NOMO-1 (cell line): ENCODE data around the gene ZNF747.
A peak's percentile ranks its signal among the peaks of the same experiment; 100 is the strongest.

Experiments used
- DNase-seq, 2 experiments: peaks; one replicate each; lab custom pipeline; 2025; ENCODE audit not compliant: unreplicated experiment in 2 of 2; lab: John Stamatoyannopoulos, UW

ZNF747 gene

DNA sequence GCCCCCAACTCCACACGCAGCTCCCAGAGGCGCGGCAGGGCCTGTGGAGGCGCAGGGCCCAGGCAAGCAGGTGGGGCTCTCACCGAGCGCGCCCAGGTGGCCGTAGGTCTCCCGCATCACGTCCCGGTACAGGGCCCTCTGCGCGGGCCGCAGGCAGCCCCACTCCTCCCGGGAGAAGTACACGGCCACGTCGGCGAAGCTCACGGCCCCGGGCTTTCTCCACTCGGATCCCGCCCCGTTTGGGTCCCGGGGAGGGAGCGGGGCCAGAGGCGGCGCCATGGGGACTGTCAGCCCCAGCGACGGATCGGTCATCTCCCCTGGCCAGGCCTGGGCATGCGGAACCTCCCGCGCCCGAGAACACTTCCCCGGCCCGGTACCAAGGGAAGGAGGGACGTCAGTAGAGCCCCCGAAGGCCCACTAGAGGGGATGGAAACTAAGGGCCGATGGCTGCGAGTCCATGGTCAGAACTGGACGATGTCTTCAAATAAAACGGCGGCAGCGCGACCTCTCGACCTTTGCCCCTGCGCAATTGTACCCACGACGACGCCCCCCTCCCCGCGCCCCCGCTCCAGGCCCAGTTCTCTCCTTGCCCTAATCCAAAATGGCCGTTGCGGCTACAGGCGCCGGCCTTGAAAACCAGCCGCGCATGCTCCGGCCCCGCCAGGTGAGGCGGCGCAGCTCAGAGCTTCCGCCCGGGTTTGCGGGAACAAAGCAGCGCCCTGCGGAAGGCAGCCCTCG, at the start of gene ZNF747:
ZNF747 (minus strand) TSS at position 491 of the 738 bp plus-strand sequence; CDS start at position 312, 179 bp downstream.
- peak; percentile 76 to 85 for DNase-seq

DNA sequence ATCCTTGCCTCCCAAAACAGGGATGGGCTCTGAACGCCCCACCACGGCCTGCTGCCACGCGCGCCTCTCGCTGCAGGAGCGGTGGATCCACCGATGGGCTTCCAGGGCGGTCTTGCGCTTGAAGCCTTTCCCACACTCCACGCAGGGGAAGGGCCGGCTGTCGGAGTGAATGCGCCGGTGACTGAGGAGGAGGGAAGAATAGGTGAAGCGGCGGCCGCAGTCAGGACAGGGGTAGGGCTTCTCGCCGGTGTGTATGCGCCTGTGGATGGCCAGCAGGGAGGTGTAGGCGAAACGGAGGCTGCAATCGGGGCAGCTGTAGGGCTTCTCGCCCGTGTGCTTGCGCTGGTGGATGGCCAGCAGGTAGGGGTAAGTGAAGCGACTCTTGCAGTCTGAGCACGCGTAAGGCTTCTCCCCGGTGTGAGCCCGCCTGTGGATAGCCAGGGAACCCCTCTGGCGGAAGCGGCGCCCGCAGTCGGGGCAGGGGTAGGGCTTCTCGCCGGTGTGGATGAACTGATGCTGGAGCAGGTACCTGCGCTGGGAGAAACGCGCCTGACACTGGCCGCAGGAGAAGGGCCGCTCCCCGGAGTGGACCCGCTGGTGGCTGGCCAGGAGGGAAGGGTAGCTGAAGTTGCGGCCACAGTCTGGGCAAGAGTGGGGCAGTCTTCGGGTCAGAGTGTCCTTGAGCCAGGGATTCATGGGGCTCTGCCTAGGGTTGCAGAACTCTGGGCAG, 48.1 kb upstream of the ZNF747 start:
- no peak for DNase-seq

DNA sequence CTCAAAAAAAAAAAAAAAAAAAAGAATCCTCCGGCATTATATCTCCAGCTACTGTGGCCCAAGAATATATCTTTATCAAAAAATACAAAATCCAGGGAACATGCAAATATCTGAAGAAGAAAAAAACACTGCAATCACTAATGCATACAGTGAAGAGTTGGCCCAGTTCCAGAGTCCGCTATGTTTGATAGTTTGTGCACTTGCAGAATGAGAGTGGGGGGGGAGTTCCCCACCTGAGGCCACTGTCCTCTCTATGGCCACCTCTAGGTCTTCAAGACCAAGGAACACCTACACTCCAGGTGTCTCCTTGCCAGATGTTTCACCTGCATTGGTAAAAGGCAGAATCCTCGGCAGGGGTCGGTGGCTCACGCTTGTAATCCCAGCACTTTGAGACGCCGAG, 46.8 kb upstream of the ZNF747 start:
- no peak for DNase-seq

DNA sequence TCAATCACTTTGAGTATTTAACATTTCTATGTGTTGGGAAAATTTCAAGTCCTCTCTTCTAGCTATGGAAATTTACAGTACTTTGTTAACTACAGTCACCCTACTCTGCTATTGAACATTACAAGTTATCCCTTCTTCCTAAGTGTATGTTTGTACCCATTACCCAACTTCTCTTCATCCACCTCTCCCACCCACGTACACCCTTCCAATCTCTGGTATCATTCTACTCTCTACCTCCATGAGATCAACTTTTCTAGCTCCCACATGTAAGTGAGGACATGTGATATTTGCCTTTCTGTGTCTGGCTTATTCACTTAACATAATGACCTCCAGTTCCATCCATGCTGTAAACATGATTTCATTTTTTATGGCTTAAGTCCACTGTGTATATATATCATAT, 40.0 kb upstream of the ZNF747 start:
- DNase-seq = no peak

DNA sequence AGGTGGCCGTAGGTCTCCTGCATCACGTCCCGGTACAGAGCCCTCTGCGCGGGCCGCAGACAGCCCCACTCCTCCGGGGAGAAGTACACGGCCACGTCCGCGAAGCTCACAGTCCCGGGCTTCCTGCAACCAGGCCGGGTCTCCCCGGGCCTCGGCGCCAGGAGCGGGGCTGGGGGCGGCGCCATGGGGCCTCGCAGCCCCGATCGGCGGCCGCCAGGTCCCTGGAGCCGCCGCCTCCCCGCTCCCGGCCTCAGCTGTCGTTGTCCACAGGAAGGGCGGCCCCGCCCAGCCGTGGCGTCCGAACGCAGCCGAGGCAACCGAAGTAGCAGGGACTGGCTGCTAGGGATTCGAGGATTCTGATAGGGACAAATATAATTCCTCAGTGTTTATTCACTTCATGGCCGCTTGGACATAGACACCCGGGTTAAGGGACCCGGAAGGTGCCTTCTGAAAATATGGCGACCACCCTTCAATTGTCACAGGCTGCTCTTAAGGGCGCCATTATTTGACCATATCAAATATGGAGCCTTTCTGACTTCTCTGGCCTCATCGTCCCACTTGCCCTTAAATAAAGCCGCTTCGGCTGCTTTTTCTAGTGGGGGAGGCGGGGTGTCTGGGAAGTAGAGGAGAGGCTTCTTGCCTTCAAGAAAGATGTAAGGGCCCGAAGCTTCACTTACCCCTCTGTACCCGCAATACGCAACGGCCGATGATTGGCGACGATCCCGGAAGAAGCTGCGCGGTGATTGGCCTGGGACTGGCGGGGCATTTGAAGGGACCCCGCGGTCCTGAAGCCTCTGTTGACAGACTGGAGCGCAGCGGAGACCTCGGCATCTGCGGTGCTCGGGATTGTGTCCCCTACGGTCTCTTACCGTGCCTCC, 37.0 kb upstream of the ZNF747 start, which contains the start of gene ZNF688:
ZNF688 (minus strand) TSS at position 270 of the 878 bp plus-strand sequence; CDS start at position 185, 85 bp downstream.
- DNase-seq = peak; percentile 97 to 99

DNA sequence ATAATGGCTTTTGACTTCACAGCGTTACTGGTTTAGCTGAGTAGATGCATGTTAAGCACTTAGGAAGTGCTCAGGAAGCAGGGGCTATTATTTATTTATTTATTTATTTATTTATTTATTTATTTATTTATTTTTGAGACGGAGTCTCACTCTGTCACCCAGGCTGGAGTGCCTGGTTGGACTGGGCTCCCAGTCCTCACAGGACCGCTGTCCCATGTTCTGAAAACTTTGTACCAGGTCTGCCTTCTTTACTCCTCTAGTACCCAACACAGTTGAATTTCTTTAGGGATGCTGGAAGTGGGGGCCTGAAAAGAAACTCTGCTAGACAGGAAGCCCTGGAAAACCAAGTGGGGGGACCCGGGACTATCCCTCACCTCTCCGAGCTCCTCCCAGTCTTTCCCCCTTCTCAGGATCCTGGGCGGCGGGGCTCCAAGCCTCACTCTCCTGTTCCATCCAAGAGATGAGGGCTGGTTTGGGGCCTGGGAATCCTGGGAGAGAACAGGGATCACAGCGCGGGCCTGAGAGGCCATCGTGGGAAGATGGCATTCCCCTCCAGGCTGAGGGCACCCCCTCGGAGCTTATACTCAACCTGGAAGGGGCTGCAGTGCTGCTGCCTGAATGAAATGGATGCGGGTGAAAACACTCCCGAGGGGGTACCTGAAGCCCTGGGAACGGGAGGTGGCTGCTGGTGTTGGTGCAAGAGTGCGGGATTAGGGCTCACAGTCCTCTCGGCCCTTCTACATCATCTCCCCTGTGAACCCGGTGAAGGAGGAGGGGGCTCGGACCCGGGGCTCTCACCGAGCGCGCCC, 36.2 kb upstream of the ZNF747 start:
- no peak for DNase-seq

DNA sequence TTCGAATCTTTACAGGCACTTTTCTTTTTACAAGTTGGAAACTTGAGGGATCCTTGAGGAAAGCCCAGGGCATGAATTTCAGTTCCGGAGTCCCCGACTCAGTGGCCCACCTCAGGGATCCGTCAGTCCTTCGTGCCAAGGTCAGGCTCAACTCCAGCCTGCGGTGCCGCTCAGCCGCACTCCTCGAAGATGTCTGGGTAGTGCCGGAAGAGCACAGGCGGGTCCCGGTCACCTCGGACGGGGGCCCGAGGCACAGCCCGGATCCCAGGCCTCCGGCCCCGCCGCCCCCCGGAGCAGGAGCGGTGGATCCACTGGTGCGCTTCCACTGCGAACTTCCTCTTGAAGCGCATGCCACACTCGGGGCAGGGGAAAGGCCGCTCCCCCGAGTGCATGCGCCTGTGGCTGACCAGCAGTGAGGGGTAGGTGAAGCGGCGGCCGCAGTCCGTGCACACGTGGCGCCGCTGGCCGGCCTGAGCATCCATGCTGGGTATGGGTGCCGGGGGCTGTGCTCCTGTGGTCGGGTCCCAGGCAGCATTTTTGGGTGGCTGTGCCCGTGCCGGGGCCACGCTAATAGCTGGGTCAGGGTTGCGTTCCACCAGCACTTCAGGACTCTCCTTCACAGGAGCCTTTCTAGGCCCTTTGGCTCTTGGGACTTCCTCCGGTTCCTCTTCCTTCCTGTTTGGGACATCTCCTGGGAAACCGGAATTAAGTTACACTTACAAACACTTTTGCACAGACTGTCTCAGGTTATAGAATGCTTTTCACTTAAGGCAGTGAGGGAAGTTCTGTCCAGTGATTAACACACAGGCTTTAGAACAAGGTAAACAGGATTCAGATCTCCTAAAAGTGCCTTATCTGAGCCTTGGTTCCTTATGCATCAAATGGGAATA, 35.3 kb upstream of the ZNF747 start:
- no peak for DNase-seq

DNA sequence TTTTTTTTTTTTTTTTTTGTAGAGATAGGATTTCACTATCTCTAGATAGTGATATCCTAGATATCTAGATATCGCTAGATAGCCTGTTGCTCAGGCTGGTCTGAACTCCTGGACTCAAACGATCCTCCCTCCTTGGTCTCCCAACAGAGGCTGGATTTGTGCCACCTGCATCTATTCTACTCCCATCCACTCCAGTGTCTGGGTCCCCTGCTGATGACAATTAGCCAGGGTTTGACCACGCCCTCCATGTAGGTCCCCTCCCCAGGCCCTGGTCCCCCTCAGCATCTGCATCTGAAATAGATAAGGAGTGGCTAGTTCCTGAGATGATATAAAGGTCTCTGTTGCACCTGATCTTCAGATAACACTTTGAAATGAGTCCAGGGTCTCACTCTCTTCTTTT, 34.6 kb upstream of the ZNF747 start:
- no peak for DNase-seq

DNA sequence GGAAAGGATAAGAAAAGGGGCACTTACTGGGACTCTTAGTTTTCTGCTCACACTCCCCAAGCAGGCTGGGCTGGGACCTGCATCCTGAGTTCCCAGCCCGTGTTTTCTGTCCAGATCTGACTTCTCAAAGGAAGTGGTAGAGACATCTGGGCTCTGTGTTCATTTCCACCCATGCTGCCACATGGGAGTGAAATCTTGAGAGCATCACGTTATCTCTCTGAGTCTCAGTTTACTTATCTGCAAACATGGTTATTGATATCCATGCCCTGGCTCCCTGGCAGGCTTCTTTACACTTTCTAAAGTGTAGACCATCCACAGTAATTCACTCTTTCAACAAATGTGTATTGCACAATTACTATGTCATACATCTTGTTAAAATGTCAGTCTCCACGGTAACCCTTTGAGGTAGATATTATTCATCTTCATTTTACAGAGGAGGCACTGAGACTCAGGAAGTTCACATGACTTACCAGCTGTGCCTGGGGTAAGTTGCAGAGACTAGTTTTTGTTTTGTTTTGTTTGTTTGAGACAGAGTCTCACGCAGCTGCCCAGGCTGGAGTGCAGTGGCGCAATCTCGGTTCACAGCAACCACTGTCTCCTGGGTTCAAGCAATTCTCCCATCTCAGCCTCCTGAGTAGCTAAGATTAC, 33.5 kb upstream of the ZNF747 start:
- peak; percentile 65 to 96 for DNase-seq

DNA sequence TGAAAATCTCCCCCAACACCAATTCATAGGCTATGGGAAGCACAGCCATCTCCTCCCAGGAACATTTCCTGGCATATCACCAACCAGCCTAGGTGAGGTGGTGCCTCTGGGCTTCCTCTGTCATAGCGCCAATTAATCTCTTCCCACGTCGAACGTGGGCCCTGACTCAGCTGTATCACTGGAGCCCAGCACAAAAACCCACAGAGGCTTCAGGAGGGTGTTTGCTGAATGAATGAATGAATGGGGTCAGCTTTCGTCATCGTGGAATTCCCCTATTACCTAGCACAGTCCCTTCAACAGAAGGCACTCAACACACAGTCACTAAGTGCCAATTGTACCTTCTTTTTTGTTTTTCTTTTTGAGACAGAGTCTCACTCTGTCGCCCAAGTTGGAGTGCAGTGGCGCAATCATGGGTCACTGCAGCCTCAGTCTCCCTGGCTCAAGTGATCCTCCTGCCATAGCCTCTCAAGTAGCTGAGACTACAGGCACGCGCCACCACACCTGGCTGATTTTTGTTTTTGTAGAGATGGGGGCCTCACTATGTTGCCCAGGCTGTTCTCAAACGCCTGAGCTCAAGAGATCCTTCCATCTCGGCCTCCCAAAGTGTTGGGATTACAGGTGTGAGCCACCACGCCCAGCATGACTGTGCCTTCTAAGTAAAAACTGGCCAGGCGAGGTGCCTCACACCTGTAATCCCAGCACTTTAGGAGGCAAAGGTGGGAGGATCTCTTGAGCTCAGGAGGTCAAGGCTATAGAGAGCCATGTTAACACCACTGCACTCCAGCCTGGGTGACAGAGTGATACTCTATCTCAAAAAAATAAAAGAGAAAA, 32.7 kb upstream of the ZNF747 start:
- DNase-seq = no peak

DNA sequence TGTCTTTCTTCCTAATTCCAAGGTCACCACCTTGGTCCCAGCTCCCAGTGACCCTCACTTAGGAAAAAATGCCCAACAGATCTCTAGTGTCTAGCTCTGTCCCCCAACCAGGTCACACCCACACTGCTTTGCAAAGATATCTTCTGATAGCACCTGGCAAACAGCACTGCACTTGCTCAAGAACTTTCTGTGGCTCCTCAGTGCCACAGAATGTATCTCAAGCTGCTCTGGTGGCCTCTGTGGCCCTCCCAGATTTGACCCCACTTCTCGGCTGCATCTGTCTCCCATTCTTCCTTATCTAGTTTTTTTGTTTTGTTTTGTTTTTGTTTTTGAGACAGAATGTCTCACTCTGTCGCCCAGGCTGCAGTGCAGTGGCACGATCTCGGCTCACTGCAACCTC, 31.9 kb upstream of the ZNF747 start:
- no peak for DNase-seq

DNA sequence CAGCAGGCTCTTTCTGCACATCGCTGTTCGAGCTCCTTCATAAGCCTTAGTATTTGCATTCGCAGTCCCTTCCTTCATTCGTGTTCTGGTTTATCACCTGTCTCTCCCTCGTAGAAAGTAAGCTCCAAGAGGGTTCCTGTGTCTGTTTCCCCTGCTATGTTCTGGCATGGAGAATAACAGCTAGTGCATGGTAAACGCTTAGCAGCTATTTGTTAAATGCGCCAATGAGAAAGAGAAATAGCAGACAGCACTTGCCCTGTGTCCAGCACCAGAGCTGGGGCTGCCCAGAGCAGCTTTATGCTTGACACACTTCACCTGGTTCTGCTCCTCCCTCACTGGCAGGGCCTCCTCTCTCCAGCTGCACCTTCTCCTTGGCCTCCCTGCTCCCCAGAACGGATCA, 31.3 kb upstream of the ZNF747 start:
- no peak for DNase-seq

DNA sequence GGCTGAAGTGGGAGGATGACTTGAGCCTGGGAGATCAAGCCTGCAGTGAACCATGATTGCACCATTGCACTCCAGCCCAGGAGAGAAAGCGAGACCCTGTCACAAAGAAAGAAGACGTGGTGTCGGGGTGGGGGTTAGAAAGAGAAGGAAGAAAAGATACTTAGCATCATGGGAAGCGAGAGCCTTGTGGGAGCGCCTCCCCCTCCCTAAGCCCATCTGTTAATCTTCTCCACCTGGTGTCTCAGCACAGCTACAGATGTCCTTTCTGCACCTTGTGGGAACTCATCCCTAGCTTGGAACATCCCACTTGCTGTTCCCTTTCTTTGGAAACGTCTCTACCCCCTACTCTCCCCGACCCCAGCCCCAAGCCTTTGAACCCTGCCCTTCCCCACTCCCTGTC, 30.9 kb upstream of the ZNF747 start:
- no peak for DNase-seq

DNA sequence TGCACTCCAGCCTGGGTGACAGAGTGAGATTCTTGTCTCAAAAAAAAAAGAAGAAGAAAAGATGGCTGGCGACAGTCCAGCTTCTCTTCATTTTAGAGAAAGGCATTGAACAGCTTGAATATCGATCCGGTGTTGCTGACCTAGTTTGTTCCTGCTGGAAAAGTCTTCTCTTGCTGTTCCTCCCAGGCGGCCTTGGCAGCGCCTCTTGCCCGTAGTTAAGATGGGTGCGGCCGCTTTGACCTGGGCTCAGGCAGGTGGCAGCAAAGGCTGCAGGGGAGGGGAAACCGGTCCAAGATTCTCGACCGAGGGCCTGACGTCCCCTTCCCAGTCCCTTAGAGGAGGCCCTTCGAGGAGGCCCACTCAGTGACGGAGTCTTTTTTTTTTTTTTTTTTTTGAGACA, 27.4 kb upstream of the ZNF747 start:
- DNase-seq = no peak

DNA sequence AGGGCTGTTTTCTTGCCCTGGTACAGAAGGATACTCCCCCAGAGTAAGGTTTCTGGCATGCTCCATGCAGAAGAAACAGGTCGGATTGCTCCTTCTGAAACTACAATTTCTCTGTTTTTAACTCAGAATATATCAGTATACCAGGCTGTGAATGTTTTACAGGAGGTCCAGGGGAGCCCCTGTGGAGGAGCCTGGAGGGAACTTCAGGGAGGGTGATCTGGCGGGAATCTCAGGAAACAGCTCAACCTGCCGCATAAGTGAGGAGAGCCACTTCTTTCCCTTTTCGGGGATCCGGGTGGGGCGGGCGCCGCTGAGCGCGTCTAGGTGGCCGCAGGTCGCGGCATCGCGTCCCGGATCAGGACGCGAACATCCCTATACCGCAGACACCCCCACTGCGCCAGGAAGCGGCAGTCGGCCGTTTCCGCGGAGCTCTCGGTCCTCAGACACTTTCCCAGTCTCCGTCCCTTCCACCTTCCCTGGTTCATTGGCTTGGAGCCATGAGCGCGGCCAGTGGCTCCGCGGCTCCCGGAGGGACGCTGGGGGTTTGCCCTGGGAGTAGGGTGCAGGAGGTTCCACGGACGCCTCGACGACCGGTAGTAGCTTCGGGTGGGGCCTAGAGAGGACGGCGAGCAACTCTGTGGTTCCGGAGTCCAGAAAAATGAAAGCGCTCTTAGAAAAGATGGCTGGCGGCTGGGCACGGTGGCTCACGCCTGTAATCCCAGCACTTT, 26.6 kb upstream of the ZNF747 start:
- DNase-seq = no peak

DNA sequence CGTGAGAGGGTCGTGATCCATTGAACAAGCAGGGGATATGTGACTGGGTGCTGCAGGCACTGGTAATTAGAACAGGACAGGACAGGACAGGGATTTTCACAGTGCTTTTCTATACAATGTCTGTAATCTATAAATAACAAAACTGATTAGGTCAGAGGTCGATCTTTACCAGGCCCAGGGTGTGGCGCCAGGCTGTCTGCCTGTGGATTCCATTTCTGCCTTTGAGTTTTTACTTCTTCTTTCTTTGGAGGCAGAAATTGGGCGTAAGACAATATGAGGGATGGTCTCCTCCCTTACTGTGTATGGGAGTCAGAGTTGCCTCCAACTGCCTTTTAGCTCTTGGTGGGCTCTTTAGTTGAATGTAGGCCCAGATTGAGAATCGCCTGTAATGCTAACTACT, 25.0 kb upstream of the ZNF747 start:
- peak; percentile 27 to 53 for DNase-seq

DNA sequence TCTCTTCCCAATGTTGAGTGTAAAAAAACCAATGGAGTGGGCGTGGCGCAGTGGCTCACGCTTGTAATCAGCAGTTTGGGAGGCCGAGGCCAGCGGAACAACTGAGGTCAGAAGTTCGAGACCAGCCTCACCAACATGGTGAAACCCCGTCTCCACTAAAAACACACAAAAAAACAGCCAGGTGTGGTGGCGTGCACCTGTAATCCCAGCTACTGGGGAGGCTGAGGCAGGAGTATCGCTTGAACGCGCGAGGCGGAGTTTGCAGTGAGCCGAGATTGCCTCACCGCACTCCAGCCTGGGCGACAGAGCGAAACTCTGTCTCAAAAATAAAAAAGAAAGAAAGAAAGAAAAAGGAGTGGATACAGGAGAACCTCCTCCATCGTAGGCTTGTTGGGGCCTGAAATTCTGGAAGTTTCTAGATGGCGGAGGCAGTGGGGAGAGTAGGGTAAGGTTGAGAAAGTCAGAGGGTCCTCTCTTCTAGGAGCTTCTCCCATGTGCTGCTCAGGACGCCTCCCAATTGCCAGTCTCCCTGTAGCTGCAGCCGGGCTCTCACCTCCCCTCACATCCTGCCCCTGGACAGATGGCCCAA, 24.2 kb upstream of the ZNF747 start:
- DNase-seq = no peak
